SK-N-SH treated with all-trans-retinoic acid at 6 μM for 48 hours (cell line): ENCODE data around the gene ADAM8.

Experiments
- CSDC2 ChIP-seq: fragments of 250-450 bp; sonication (Bioruptor Pico); IDR thresholded peaks from 2 replicates; pipeline ENCODE4 v1.5.0; 2020; ENCODE audit warnings: mild to moderate bottlenecking, moderate library complexity
- ESRRG ChIP-seq: fragments of 250-450 bp; sonication (Bioruptor Pico); IDR thresholded peaks from 2 replicates; pipeline ENCODE4 v1.6.1; 2021; ENCODE audit warnings: mild to moderate bottlenecking
- OSR1 ChIP-seq: fragments of 250-450 bp; sonication (Bioruptor Pico); IDR thresholded peaks from 2 replicates; pipeline ENCODE4 v1.8.0; 2022; ENCODE audit warnings: moderate library complexity, mild to moderate bottlenecking, inconsistent platforms
- PATZ1 ChIP-seq: fragments of 250-450 bp; sonication (Bioruptor Pico); IDR thresholded peaks from 2 replicates; pipeline ENCODE4 v1.8.0; 2020; ENCODE audit warnings: mild to moderate bottlenecking, moderate library complexity, borderline replicate concordance
- POU6F1 ChIP-seq: fragments of 250-450 bp; sonication (Bioruptor Pico); IDR thresholded peaks from 2 replicates; pipeline ENCODE4 v1.8.0; 2021; ENCODE audit warnings: low read depth, mild to moderate bottlenecking, moderate library complexity, borderline replicate concordance
- RARB ChIP-seq: fragments of 250-450 bp; sonication (Bioruptor Pico); IDR thresholded peaks from 2 replicates; pipeline ENCODE4 v1.8.0; 2021; ENCODE audit warnings: mild to moderate bottlenecking, moderate library complexity
- SNAI2 ChIP-seq: fragments of 250-450 bp; sonication (Bioruptor Pico); IDR thresholded peaks from 2 replicates; pipeline ENCODE4 v1.5.0; 2020; ENCODE audit warnings: mild to moderate bottlenecking, moderate library complexity
- ZFP3 ChIP-seq: fragments of 250-450 bp; sonication (Bioruptor Pico); IDR thresholded peaks from 2 replicates; pipeline ENCODE4 v1.5.0; 2020; ENCODE audit warnings: mild to moderate bottlenecking, moderate library complexity
- ZFP30 ChIP-seq: fragments of 450-650 bp; formaldehyde crosslinking; IDR thresholded peaks from 2 replicates; pipeline ENCODE4 v1.5.0; 2022; ENCODE audit warnings: mild to moderate bottlenecking, moderate library complexity
- ZNF565 ChIP-seq: fragments of 450-650 bp; formaldehyde crosslinking; conservative IDR thresholded peaks from 2 replicates; pipeline ENCODE4 v1.5.0; 2020; ENCODE audit warnings: low read depth, mild to moderate bottlenecking, moderate library complexity
- ZNF70 ChIP-seq: fragments of 450-650 bp; formaldehyde crosslinking; IDR thresholded peaks from 2 replicates; pipeline ENCODE4 v1.5.0; 2020; ENCODE audit warnings: mild to moderate bottlenecking, moderate library complexity

GRCh38 chr10:133315847-133316246 is 39.2 kb upstream of the ADAM8 start:
- TF ChIP-seq RARB (no peak), SNAI2 (CRISPR knock-in tag) (no peak), POU6F1 (no peak), ZFP30 (CRISPR knock-in tag) (no peak), ESRRG (CRISPR knock-in tag) (no peak), ZFP3 (no peak), ZNF565 (no peak), ZNF70 (no peak), OSR1 (CRISPR knock-in tag) (no peak), PATZ1 (CRISPR knock-in tag) (no peak), CSDC2 (CRISPR knock-in tag) (no peak)
